HepG2 (cell line): Measurements from ENCODE around the gene APBB2. TPM values are rescaled to one million over a fixed set of nuclear protein-coding genes. Genes with fewer than 3 reads are reported as not detected.
A peak's percentile ranks its signal among the peaks of the same experiment; 100 is the strongest.

Experiments used
- ATAC-seq: fragments of 200-7000 bp; cut with Tn5 transposase; 3 replicates; pipeline ENCODE4 v1.9.1; 2020; ENCODE audit warnings: mild to moderate bottlenecking, moderate library complexity
- BruUV-seq: library from RNA; stranded (reverse); fragments of 400-500 nt; replicated peaks from 2 replicates; lab custom pipeline; 2021; lab: Mats Ljungman, UMichigan
- CTCF ChIA-PET: fragments of 300-600 bp; formaldehyde crosslinking; extraction: SDS; loops from one replicate; lab custom pipeline; 2021; ENCODE audit warnings: low total read pairs, inconsistent platforms, low intra/inter-chr PET ratio; lab: Yijun Ruan, JAX
- POLR2A ChIA-PET: fragments of 350-600 bp; sonication (Branson Sonifier 250); formaldehyde crosslinking; loops from one replicate; lab custom pipeline; 2020; ENCODE audit warnings: antibody characterized with exemption, inconsistent platforms; lab: Yijun Ruan, JAX
- DNase-seq: peaks from one replicate; pipeline ENCODE4 v3.0.0-alpha.2; 2015; ENCODE audit warnings: low spot score
- FAIRE-seq: peaks from 3 replicates; lab custom pipeline; 2011; peaks lifted over from hg19 to GRCh38; lab: Jason Lieb, UNC
- H2AFZ ChIP-seq: one replicate; pipeline ENCODE4 v1.6.1; 2011; ENCODE audit warnings: low read length, inconsistent platforms
- H3K27ac ChIP-seq: fragments of 300-600 bp; 3 replicates; pipeline ENCODE4 v1.8.0; 2011; ENCODE audit warnings: mixed run types, mild to moderate bottlenecking, mixed read lengths, low read length, inconsistent platforms; ENCODE audit not compliant: insufficient read depth; ENCODE audit errors: extremely low read length
- H3K27me3 ChIP-seq, 2 experiments: fragments of 200-600 bp in 1 of 2; 2 replicates in 1 of 2; 3 replicates in 1 of 2; pipeline versions ENCODE4 v1.6.0 to v1.8.0; 2011; ENCODE audit warnings: low read length in 2 of 2, mild to moderate bottlenecking in 2 of 2, moderate library complexity in 2 of 2, inconsistent platforms in 1 of 2; ENCODE audit not compliant: insufficient read depth in 2 of 2, control insufficient read depth in 1 of 2
- H3K36me3 ChIP-seq, 2 experiments: fragments of 200-600 bp in 1 of 2; replicated peaks in 1 of 2; 2 replicates in 1 of 2; 3 replicates in 1 of 2; pipeline versions ENCODE4 v1.5.1 to v1.8.0; 2011; ENCODE audit warnings: low read length in 2 of 2, inconsistent platforms in 1 of 2; ENCODE audit not compliant: insufficient read depth in 2 of 2, control insufficient read depth in 1 of 2
- H3K4me1 ChIP-seq: 2 replicates; pipeline ENCODE4 v1.5.1; 2012; ENCODE audit warnings: low read length, inconsistent platforms; ENCODE audit not compliant: insufficient read depth
- H3K4me2 ChIP-seq: 2 replicates; pipeline ENCODE4 v1.6.0; 2011; ENCODE audit warnings: low read depth, low read length, inconsistent platforms
- H3K4me3 ChIP-seq, 3 experiments: fragments of 200-600 bp in 1 of 3; sonication (generic), shearing (Covaris generic) in 1 of 3; replicated peaks in 1 of 3; 2 replicates each; pipeline ENCODE4 v1.5.1; 2011 to 2016; ENCODE audit warnings: low read length in 3 of 3, inconsistent platforms in 2 of 3, low read depth in 2 of 3, mild to moderate bottlenecking in 2 of 3, control low read depth in 1 of 3, mixed read lengths in 1 of 3; ENCODE audit not compliant: insufficient read depth in 1 of 3
- H3K79me2 ChIP-seq: one replicate; pipeline ENCODE4 v1.6.1; 2011; ENCODE audit warnings: low read length, inconsistent platforms; ENCODE audit not compliant: insufficient read depth
- H3K9ac ChIP-seq: 2 replicates; pipeline ENCODE4 v1.6.0; 2011; ENCODE audit warnings: mild to moderate bottlenecking, low read depth, low read length, inconsistent platforms; ENCODE audit not compliant: insufficient read depth
- H3K9me3 ChIP-seq: 2 replicates; pipeline ENCODE4 v1.5.1; 2012; ENCODE audit warnings: mild to moderate bottlenecking, low read length
- H4K20me1 ChIP-seq: 2 replicates; pipeline ENCODE4 v1.6.0; 2011; ENCODE audit warnings: inconsistent platforms, mild to moderate bottlenecking, low read length, moderate library complexity; ENCODE audit not compliant: insufficient read depth
- NFKBIZ ChIP-seq: IDR thresholded peaks from 2 replicates; pipeline ENCODE4 v1.6.1; 2018; ENCODE audit warnings: missing genetic modification reagents, missing compliant biosample characterization
- SYNCRIP ChIP-seq: fragments of 200-400 bp; formaldehyde crosslinking; IDR thresholded peaks from 2 replicates; pipeline ENCODE4 v1.6.1; 2018; ENCODE audit warnings: mild to moderate bottlenecking, low read depth, low read length; ENCODE audit not compliant: insufficient read depth
- ZNF317 ChIP-seq: sonication (generic); formaldehyde crosslinking; IDR thresholded peaks from 2 replicates; pipeline ENCODE4 v1.5.0; 2020; ENCODE audit warnings: mild to moderate bottlenecking, missing genetic modification reagents
- ZNF451 ChIP-seq: sonication (generic); formaldehyde crosslinking; IDR thresholded peaks from 2 replicates; pipeline ENCODE4 v1.5.0; 2020; ENCODE audit warnings: mild to moderate bottlenecking, missing genetic modification reagents
- WGBS: methylation state at CpG from one replicate; pipeline ENCODE4 v1.1.6; 2017; ENCODE audit warnings: low lambda C conversion rate; 5-methylcytosine and 5-hydroxymethylcytosine counted together
- in situ Hi-C: cut with HindIII; loops from 2 replicates; pipeline ENCODE4 v1.10.0; 2017; ENCODE audit warnings: low pct_unique_long_range_greater_than_20kb; ENCODE audit not compliant: extremely low pct_ligation_motif_present
- intact Hi-C: fragments of 100-400 bp; cut with micrococcal nuclease; formaldehyde crosslinking; loops from one replicate; pipeline ENCODE4 v1.10.0; 2022; ENCODE audit not compliant: unreplicated experiment
- polyA plus RNA-seq, 8 experiments: library from polyadenylated mRNA; depleted of rRNA in 3 of 8; stranded (reverse) in 7 of 8; unstranded in 1 of 8; fragments of >200 nt; fragmentation: Illumina TruSeq in 4 of 8; extraction: Trizol in 4 of 8; gene quantifications; 2 replicates each; pipeline versions ENCODE4 v1.2.1 to v1.2.3, GENCODE V29; 2011 to 2016; ENCODE audit warnings: low read depth in 4 of 8, missing spikeins in 1 of 8, mixed read lengths in 1 of 8; ENCODE audit not compliant: insufficient read depth in 1 of 8
- total RNA-seq, 5 experiments: library from RNA; depleted of rRNA; stranded (reverse); fragments of >200 nt; fragmentation: Illumina TruSeq; extraction: Trizol; gene quantifications; 2 replicates each; pipeline ENCODE4 v1.2.3, GENCODE V29; 2016; ENCODE audit warnings: low read depth in 1 of 5

Gene APBB2
- total and polyA plus RNA-seq, 2 of the 13 experiments (the other 11 are each of a cell fraction or from before 2014, with no cell fraction given), result 11.7 to 17.0 TPM

DNA sequence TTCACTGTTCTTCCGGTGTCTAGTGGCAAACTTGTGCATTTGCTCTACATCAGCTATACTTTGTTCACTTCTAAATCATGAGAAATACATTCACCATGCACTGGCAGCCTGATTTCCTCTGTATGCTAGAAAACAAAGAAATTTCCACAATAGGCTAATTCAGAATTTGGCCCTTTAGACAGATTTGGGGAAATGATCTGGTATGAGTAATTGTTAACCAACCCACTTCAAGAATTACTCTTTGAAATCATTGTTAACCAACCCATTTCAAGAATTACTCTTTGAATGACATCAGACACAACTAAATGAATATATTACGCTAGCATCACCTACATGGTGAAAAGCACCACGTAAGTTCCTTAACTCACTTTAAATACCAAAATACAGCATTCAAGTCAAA is 14.6 kb downstream of the APBB2 start:
- H3K4me1 ChIP-seq, result peaks cover 30% of the 10 kb centered on the region
- ChIA-PET CTCF (no interaction called here), POLR2A (interaction anchor here (1.0 kb wide), 1 partner anchor 14 kb away, joined by 3 read pairs; the partner anchor contains the start of gene APBB2)
- no peaks in the 10 kb centered on the region for H3K9me3 ChIP-seq
- DNase-seq (no peak), ATAC-seq (no peak), FAIRE-seq (no peak)
- H2AFZ ChIP-seq, result no peak overlapping the region
- no peaks in the 10 kb centered on the region for H3K36me3 ChIP-seq
- no peak overlapping the region for H3K9ac ChIP-seq
- H3K4me2 ChIP-seq, result no peak overlapping the region
- intact Hi-C loops, result no loop called here
- in situ Hi-C loops, result no loop called here
- no TSS peak for BruUV-seq
- no peak overlapping the region for H3K4me3 ChIP-seq
- WGBS, result 80% methylated on average over 3 of the region's 3 CpGs
- H3K27me3 ChIP-seq, result no peaks in the 10 kb centered on the region; a peak in 1 of 5 replicates
- no peaks in the 10 kb centered on the region; the same call in 1 of the 2 replicates for H4K20me1 ChIP-seq
- H3K27ac ChIP-seq, result no peak overlapping the region
- peak; percentile 83 for TF ChIP-seq ZNF317 (CRISPR knock-in tag)
- TF ChIP-seq NFKBIZ (CRISPR knock-in tag), result no peak
- peaks cover 66% of the 10 kb centered on the region for H3K79me2 ChIP-seq

DNA sequence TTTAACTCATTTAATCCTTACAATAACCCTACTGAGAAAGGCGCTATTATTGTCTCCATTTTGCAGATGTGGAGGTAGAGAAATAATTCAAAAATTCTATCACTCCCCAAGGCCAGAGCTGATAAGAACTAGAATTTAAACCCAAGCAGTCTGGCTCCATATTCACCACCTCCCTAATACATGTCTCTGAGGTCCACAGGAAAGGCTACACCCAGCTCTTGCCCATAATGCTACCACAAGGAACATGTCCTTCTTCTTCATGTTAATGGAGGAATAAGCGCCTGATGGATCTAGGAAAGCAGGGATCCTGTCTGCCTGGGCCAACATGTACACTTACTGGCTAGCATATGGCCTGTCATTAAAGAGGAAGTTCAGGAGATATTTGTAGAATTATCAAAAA is 16.3 kb downstream of the APBB2 start:
- CTCF ChIA-PET, result no interaction called here
- H3K9ac ChIP-seq, result no peak overlapping the region
- in situ Hi-C loops (no loop called here), intact Hi-C loops (no loop called here)
- ATAC-seq, result no peak
- no TSS peak for BruUV-seq
- H4K20me1 ChIP-seq, result no peaks in the 10 kb centered on the region; the same call in 1 of the 2 replicates
- TF ChIP-seq SYNCRIP, result no peak
- TF ChIP-seq ZNF451 (CRISPR knock-in tag), result no peak
- no peaks in the 10 kb centered on the region for H3K36me3 ChIP-seq
- no peak overlapping the region for H3K27ac ChIP-seq
- no peak overlapping the region for H3K4me3 ChIP-seq
- H2AFZ ChIP-seq, result no peak overlapping the region
- H3K4me2 ChIP-seq, result no peak overlapping the region
- H3K27me3 ChIP-seq, result no peaks in the 10 kb centered on the region; a peak in 1 of 5 replicates
- H3K79me2 ChIP-seq, result peaks cover 50% of the 10 kb centered on the region
- H3K4me1 ChIP-seq, result peaks cover 33% of the 10 kb centered on the region
- H3K9me3 ChIP-seq, result no peaks in the 10 kb centered on the region
- 98% methylated on average over 2 of the region's 2 CpGs for WGBS
- FAIRE-seq, result no peak
- POLR2A ChIA-PET, result no interaction called here
- no peak for DNase-seq
